ENCODE measurements around the gene CARD9.

- TF ChIP-seq, protein P1, sequence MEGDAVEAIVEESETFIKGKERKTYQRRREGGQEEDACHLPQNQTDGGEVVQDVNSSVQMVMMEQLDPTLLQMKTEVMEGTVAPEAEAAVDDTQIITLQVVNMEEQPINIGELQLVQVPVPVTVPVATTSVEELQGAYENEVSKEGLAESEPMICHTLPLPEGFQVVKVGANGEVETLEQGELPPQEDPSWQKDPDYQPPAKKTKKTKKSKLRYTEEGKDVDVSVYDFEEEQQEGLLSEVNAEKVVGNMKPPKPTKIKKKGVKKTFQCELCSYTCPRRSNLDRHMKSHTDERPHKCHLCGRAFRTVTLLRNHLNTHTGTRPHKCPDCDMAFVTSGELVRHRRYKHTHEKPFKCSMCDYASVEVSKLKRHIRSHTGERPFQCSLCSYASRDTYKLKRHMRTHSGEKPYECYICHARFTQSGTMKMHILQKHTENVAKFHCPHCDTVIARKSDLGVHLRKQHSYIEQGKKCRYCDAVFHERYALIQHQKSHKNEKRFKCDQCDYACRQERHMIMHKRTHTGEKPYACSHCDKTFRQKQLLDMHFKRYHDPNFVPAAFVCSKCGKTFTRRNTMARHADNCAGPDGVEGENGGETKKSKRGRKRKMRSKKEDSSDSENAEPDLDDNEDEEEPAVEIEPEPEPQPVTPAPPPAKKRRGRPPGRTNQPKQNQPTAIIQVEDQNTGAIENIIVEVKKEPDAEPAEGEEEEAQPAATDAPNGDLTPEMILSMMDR (conservative IDR thresholded peaks at IDR 0.05; ENCODE audit: low read depth, low read length): no peak
- TF ChIP-seq EZH2 (IDR thresholded peaks at IDR 0.05; ENCODE audit: low read length, unreplicated experiment): no peak
- TF ChIP-seq EZH2phosphoT487 (IDR thresholded peaks at IDR 0.05; ENCODE audit: borderline replicate concordance, low read length): no peak
Observed at GRCh38 chr9:136416427-136416826, 43.0 kb upstream of the CARD9 start.
